Regular cardiac myocyte (primary cell): Measurements from ENCODE around the gene ITIH2. TPM values are rescaled to one million over a fixed set of nuclear protein-coding genes. Genes with fewer than 3 reads are reported as not detected.

ENCODE experiments used
- total RNA-seq: library from RNA; depleted of rRNA; stranded (reverse); fragments of >200 nt; gene quantifications from 2 replicates; pipeline ENCODE4 v1.2.3, GENCODE V29; 2014

ITIH2 gene, protein sequence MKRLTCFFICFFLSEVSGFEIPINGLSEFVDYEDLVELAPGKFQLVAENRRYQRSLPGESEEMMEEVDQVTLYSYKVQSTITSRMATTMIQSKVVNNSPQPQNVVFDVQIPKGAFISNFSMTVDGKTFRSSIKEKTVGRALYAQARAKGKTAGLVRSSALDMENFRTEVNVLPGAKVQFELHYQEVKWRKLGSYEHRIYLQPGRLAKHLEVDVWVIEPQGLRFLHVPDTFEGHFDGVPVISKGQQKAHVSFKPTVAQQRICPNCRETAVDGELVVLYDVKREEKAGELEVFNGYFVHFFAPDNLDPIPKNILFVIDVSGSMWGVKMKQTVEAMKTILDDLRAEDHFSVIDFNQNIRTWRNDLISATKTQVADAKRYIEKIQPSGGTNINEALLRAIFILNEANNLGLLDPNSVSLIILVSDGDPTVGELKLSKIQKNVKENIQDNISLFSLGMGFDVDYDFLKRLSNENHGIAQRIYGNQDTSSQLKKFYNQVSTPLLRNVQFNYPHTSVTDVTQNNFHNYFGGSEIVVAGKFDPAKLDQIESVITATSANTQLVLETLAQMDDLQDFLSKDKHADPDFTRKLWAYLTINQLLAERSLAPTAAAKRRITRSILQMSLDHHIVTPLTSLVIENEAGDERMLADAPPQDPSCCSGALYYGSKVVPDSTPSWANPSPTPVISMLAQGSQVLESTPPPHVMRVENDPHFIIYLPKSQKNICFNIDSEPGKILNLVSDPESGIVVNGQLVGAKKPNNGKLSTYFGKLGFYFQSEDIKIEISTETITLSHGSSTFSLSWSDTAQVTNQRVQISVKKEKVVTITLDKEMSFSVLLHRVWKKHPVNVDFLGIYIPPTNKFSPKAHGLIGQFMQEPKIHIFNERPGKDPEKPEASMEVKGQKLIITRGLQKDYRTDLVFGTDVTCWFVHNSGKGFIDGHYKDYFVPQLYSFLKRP
- not detected in 2 replicates for total RNA-seq

DNA sequence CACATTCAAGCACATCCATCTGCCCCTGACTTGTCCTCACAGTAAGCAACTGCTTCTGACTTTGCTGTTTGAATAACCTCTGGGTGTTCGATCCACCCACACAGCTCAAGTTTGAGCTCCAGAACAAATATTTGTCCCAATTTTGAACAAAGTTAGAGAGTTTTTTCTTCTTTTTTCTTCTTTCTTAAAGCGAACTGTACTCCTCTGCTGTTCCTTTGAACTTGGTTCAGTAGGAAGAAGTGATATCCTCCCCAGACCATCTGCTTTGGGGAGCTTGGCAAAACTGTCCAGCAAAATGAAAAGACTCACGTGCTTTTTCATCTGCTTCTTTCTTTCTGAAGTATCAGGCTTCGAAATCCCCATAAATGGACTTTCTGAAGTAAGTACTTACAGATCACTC is at the start of gene ITIH2:
ITIH2 (plus strand) TSS at position 177 of the 400 bp plus-strand sequence; CDS start at position 296, 119 bp downstream.

DNA sequence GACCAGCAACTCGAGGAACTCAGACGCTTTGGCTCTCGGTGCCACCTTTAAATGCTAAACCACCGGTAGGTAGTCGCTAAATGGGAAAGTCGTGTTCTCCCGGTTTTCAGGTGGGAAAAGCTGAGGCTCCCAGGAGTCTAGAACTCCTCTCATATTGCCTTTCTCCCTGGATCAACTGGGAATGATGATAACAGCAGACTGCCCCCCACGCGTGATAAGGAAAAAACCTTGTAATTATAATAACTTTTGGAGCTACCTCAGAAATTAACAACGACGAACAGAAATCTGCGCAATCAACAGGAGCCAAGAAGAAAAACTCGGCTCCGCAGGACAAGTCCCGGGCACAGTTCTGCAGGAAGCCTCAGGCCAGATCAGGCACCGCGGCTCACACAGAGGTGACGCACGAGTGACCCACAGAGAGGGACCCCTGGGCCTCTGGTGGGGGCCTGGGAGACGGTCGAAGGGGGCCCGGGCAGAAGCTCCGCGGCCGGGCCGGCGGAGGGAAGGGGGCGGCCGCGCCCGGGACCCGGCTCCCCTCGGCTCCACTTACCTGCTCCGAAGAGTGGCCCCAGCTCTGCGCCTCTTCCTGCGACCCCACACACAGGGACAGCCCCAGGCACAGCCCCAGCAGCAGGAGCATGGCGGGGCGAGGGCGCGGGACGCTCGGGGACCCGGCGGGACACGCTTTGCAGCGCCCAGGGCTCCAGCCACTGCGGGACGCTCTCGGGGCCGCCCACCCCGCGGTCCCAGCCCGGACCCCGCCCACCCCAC is 36.7 kb upstream of the ITIH2 start, which contains the start of gene ITIH5:
ITIH5 (minus strand) TSS at position 714 of the 771 bp plus-strand sequence; CDS start at position 640, 74 bp downstream.

DNA sequence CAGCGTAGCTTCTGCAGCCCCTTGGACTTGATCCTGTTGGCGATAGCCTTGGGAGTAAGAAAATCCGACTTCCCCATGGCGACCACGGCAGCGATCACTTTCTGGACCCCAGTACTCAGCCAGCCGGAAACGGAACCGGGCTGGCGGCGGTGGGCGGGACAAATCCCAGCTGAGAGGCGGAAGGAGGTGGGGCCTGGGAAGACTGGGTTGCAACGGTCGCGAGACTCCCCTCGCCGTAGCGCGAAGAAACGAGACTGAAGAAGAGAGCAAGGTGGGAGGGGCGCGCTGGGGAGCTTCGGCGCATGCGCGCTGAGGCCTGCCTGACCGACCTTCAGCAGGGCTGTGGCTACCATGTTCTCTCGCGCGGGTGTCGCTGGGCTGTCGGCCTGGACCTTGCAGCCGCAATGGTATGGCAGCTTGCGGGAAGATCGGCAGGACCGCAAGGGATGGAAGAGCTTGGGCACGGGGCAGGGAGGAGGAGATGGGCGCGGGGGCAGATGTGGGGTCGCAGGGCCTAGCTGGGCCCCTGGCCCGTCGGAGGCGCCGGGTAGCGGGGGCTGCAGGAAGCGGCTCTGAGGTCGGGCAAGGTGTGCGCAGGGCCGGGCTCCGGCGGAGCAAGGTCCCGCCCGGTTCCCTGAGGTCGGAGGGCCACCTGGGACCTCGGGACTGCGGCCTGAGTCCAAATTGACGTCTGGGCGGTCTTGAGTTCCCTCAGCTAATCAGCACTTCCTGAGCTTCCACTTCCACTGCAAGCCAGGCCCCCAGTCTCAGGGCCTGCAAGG is 84.9 kb downstream of the ITIH2 start, which contains the start of the genes ATP5F1C and KIN:
ATP5F1C (plus strand) TSS at position 321 of the 782 bp plus-strand sequence; CDS start at position 352, 31 bp downstream.
KIN (minus strand) TSS at position 137 of the 782 bp plus-strand sequence; CDS start at position 77, 60 bp downstream.

Other genes with a start within 250 kb of the ITIH2 start
- 0.19 and 1.4 TPM in 2 replicates for gene ITIH5, start 36.4 kb upstream of the ITIH2 start, total RNA-seq
- 5.1 and 9.4 TPM in 2 replicates for gene KIN, start 84.7 kb downstream of the ITIH2 start, total RNA-seq
- 226 and 267 TPM in 2 replicates for gene ATP5F1C, start 84.9 kb downstream of the ITIH2 start, total RNA-seq
- gene TAF3, start 115.2 kb downstream of the ITIH2 start, total RNA-seq = 0.85 and 2.9 TPM in 2 replicates